HEK293 (cell line): ENCODE measurements around the gene TAS1R2.

Source experiments
- ATF2 ChIP-seq: fragments of 450-650 bp; formaldehyde crosslinking; IDR thresholded peaks from 2 replicates; pipeline ENCODE4 v1.5.1; 2016; ENCODE audit warnings: missing biosample characterization, missing genetic modification characterization, low read depth
- CTCF ChIP-seq: fragments of 450-650 bp; formaldehyde crosslinking; IDR thresholded peaks from 2 replicates; pipeline ENCODE4 v1.5.1; 2016; ENCODE audit warnings: missing biosample characterization, missing genetic modification characterization
- HOXC10 ChIP-seq: sonication (generic); formaldehyde crosslinking; IDR thresholded peaks from 2 replicates; pipeline ENCODE4 v1.8.1; 2023; ENCODE audit warnings: mild to moderate bottlenecking, missing genetic modification reagents
- REST ChIP-seq: fragments of 450-650 bp; formaldehyde crosslinking; IDR thresholded peaks from 2 replicates; pipeline ENCODE4 v1.5.1; 2016; ENCODE audit warnings: missing biosample characterization, missing genetic modification characterization
- ZBTB1 ChIP-seq: fragments of 450-650 bp; formaldehyde crosslinking; IDR thresholded peaks from 2 replicates; pipeline ENCODE4 v1.5.1; 2016; ENCODE audit warnings: missing biosample characterization, missing genetic modification characterization
- ZBTB17 ChIP-seq: fragments of 450-650 bp; formaldehyde crosslinking; IDR thresholded peaks from 2 replicates; pipeline ENCODE4 v1.5.1; 2016; ENCODE audit warnings: missing biosample characterization, missing genetic modification characterization
- ZNF140 ChIP-seq: fragments of 450-650 bp; formaldehyde crosslinking; IDR thresholded peaks from 2 replicates; pipeline ENCODE4 v1.5.1; 2016; ENCODE audit warnings: missing biosample characterization, missing genetic modification characterization
- ZNF354C ChIP-seq: fragments of 450-650 bp; formaldehyde crosslinking; IDR thresholded peaks from 2 replicates; pipeline ENCODE4 v1.5.1; 2016; ENCODE audit warnings: missing biosample characterization, missing genetic modification characterization, low read depth, borderline replicate concordance
- ZNF423 ChIP-seq: fragments of 450-650 bp; formaldehyde crosslinking; IDR thresholded peaks from 2 replicates; pipeline ENCODE4 v1.5.1; 2016; ENCODE audit warnings: missing biosample characterization, missing genetic modification characterization
- ZNF624 ChIP-seq: fragments of 450-650 bp; formaldehyde crosslinking; IDR thresholded peaks from 2 replicates; pipeline ENCODE4 v1.5.1; 2017; ENCODE audit warnings: missing biosample characterization, missing genetic modification characterization

- no peak for TF ChIP-seq HOXC10 (CRISPR knock-in tag)
- TF ChIP-seq ZNF354C (tag by site-specific recombination), result no peak
- no peak for TF ChIP-seq ZBTB1 (tag by site-specific recombination)
- TF ChIP-seq ZNF624, result no peak
- TF ChIP-seq CTCF (tag by site-specific recombination), result no peak
- TF ChIP-seq ZBTB17 (tag by site-specific recombination), result no peak
- TF ChIP-seq ZNF423 (tag by site-specific recombination), result no peak
- no peak for TF ChIP-seq REST
- no peak for TF ChIP-seq ZNF140 (tag by site-specific recombination)
- no peak for TF ChIP-seq ATF2
Observed at GRCh38 chr1:18811733-18812452, 47.6 kb downstream of the TAS1R2 start.
